T-helper 1 cell treated with Interleukin-12 subunit alpha and Interleukin-12 subunit beta and Interleukin-4 antibody, amounts not matched to agents 30 ng/mL and 1 ng/mL, for 36 hours (primary cell): ENCODE data around the gene FBXO28. TPM values are rescaled to one million over a fixed set of nuclear protein-coding genes. Genes with fewer than 3 reads are reported as not detected.

Source experiments
- total RNA-seq: library from RNA; stranded (reverse); gene quantifications from 2 replicates; pipeline ENCODE4 v1.2.3, GENCODE V29; 2022

FBXO28 gene
- total RNA-seq, 1 donor from 2014 or later, result 28.4 TPM

Other genes with a start within 250 kb of the FBXO28 start
- 91.2 and 93.5 TPM in 2 replicates for gene DEGS1, start 69.1 kb downstream of the FBXO28 start, total RNA-seq
- gene NVL, start 216.1 kb downstream of the FBXO28 start, total RNA-seq, result 41.2 and 44.1 TPM in 2 replicates
- 42.9 and 44.9 TPM in 2 replicates for gene CNIH4, start 242.8 kb downstream of the FBXO28 start, total RNA-seq